SIG-M5 (cell line): ENCODE data around the gene SLC25A25.

Source experiments
- DNase-seq: peaks from one replicate; lab custom pipeline; 2025; lab: John Stamatoyannopoulos, UW

The SLC25A25 gene

GRCh38 chr9:128145536-128145935 lies 77.5 kb downstream of the SLC25A25 start:
- DNase-seq: no peak

GRCh38 chr9:128145951-128146351 lies 77.9 kb downstream of the SLC25A25 start:
- no peak for DNase-seq

GRCh38 chr9:128146591-128147120 lies 78.6 kb downstream of the SLC25A25 start:
- DNase-seq: no peak

DNA sequence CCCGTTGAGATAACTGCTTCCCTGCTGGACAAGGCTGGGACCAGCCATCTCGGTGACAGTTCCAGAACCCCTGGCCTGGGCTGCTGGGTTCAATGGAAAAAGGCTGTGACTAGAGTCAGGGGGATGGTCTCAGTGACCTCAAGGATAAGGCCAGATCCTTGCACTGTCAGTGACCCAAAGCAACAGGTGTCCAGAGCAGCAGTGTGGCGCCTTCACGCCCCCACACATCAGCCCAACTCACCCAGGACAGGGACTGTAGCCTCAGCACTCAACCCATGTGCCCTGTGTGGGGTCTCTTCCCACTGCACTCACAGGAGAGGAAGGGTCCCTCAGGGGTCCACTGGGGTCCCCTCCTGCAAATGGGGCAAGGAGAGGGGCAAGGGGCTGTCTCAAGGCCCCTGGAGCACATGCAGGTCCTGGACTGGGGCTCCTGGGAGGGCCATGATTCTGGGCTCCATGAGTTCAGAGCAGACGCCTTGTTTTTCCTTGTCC lies 80.5 kb downstream of the SLC25A25 start:
- DNase-seq: no peak

DNA sequence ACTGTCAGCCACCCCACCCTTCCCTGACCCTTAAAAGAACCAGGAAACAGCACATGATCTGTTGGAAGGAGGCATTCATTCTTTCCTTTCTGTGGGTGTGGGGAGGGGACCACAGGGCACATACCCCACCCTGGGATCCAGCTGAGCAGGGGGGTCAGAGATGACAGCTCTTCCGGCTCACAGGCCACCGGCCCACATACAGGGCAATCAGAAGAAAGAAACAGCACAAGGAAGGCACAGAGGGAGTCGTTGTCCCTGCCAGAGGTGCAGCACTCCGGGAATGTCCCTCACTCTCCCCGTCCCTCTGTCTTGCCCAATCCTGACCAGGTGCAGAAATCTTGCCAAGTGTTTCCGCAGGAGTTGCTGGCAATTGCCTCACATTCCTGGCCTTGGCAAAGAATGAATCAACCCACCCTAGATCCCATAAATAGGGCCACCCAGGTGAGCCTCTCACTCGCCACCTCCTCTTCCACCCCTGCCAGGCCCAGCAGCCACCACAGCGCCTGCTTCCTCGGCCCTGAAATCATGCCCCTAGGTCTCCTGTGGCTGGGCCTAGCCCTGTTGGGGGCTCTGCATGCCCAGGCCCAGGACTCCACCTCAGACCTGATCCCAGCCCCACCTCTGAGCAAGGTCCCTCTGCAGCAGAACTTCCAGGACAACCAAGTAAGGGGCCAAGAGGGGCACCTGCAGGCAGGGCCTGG lies 81.1 kb downstream of the SLC25A25 start, which contains the start of gene LCN2:
Gene LCN2 (plus strand): TSS at position 453 of the 701 bp plus-strand sequence. CDS start 73 bp downstream, at position 526.
- no peak for DNase-seq

DNA sequence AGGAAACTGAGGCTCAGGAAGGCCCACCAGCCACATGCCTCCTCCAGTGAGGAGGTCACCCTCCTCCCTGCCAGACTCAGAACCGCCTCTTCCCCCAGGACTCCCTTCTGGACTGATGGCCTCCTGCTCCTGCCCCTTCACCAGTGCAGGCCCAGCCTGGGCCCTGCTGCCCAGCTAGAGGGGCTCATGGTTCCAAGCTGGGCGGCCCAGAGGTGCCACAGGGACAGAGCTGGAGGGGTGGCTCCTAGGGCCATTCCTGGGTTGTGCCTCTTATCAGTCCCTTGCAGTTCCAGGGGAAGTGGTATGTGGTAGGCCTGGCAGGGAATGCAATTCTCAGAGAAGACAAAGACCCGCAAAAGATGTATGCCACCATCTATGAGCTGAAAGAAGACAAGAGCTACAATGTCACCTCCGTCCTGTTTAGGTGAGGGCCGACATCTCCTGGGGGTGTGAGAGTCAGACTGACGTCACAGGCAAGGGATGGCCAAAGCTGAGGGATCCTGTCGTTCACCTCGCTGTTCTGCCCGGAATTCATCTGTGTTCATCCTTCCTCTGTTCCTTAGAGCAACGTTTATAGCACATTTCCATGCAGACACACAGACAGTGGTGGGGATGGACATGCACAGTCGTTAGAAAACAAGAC lies 82.0 kb downstream of the SLC25A25 start:
- no peak for DNase-seq

DNA sequence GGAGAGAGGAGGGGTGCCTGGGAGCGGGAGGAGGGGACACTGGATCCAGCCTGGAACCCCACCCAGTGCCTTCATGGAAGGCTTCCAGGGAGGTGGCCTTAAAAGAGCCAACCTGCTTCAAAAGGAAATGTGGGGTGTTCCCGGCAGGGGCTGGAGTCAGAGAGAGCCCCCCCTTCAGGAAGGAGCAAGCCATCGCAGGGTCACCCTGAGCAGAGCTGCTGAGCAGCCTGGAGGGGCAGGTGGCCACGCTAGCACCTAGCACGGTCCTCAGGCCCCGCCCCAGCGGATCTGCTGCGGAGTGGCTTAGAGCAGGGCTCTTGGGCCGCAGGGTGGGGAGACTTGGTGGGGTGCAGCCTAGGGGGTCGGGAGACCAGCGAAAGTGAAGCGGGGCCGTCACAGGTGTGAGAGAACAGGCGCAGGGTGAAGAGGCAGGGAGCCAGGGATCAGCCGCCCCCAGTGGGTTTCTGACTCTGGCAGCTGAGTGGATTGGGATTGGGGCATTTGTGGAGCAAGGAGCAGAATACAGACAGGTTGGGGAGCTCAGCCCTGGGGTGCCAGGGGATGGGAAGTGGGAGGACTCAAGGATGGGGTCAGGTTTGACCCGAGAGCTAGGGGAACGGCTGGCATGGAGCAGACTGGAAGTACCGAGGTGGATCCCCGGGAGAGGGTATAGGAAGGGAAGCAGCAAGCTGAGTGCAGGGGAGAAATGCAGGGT lies 82.7 kb downstream of the SLC25A25 start:
- DNase-seq: no peak

GRCh38 chr9:128151309-128152132 lies 83.5 kb downstream of the SLC25A25 start:
- DNase-seq: no peak

GRCh38 chr9:128152133-128153059 lies 84.4 kb downstream of the SLC25A25 start:
- DNase-seq: no peak

DNA sequence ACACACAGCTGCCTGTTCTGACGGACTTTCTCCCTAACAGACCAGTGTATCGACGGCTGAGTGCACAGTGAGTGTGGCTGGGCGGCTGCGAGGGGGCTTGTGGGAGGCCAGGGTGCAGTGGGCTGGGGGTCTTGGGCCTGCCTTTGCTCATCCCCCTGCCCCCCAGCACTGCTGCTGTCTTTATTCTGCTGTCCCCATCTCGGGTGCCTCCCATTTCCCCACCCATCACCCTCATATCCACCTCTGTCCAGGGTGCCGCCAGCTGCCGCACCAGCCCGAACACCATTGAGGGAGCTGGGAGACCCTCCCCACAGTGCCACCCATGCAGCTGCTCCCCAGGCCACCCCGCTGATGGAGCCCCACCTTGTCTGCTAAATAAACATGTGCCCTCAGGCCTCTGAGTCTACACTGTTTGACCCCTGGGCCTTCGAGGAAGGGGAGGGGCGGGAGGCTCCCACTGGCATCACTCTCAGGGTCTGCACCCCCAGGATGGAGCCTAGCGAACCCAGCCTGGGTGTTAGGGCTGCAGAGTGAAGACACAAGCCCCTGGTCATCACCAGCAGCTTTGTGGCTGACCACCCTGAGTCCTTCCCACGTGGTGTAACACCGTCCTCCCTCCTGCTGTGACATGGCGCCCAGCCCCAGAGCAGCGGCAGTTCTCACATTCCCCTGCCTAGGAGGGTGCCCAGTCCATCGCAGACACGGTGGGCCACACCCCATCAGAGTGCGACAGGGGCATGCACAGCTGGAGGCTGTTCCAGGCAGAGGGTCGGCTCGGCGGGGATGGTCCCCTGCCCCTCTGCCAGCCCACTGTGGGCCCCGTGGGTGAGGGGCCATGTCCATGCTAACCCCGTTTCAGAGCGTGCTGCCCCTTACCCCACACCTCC lies 85.3 kb downstream of the SLC25A25 start:
- DNase-seq: no peak

DNA sequence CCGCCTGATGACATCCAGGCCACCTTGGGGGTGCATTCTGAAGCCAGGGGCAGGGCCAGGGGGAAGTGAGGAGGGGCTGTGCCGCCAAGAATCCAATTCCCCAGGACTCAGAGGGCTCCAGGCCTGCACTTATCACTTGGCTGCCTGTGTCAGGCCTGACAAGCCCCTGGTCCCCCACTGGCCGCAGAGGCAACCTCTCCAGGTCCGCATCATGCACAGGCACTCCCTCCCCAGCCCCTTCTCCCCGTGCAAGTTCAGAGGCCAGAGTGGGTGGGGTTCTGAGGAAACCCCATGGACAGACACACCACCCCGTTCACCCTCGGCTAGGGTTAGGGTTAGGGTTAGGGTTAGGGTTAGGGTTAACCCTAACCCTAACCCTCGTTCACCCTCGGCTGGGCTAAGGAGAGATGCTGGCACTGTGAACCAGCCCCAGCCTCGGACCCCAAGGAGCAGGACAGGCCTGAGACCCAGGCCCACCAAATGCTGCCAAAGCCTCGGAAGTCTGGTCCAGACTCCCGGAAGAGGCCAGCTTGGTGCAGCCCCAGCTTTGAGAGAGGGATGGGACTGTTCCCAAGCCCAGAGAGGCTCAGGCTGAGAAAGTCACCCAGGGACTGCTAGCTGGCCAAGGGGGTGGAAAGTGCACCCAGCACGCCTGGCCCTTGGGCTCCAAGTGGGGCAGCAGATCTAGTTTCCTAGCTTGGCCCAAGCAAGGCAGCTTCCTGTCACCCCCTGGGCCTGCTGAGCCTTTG lies 86.1 kb downstream of the SLC25A25 start:
- DNase-seq: no peak

GRCh38 chr9:128155736-128156500 lies 87.9 kb downstream of the SLC25A25 start:
- no peak for DNase-seq
